ENCODE data around the gene ARL15. TPM values are rescaled to one million over a fixed set of nuclear protein-coding genes. Genes with fewer than 3 reads are reported as not detected.

ARL15 gene
- total and polyA plus RNA-seq, 9 of the 15 experiments (the other 6 are each of a cell fraction or from before 2014, with no cell fraction given), result 18.5 to 80.4 (median 57.0) TPM

GRCh38 chr5:54344653-54345052 is 34.3 kb upstream of the ARL15 start (continued):
- TF ChIP-seq, protein P1, sequence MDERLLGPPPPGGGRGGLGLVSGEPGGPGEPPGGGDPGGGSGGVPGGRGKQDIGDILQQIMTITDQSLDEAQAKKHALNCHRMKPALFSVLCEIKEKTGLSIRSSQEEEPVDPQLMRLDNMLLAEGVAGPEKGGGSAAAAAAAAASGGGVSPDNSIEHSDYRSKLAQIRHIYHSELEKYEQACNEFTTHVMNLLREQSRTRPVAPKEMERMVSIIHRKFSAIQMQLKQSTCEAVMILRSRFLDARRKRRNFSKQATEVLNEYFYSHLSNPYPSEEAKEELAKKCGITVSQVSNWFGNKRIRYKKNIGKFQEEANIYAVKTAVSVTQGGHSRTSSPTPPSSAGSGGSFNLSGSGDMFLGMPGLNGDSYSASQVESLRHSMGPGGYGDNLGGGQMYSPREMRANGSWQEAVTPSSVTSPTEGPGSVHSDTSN (CRISPR knock-in tag; IDR thresholded peaks at IDR 0.05; ENCODE audit: low read depth), result no peak
- TF ChIP-seq, protein P1 (tag; conservative IDR thresholded peaks at IDR 0.05; ENCODE audit: low read depth), result peak; percentile 90
- no peak for TF ChIP-seq ZBTB17 (CRISPR knock-in tag; IDR thresholded peaks at IDR 0.05)
- TF ChIP-seq MEF2D (tag; conservative IDR thresholded peaks at IDR 0.05; ENCODE audit: low read depth), result peak; percentile 60; the same call in 1 of the 2 replicates
- no peak for TF ChIP-seq ZNF717 (CRISPR knock-in tag; IDR thresholded peaks at IDR 0.05)
- no peak for TF ChIP-seq TSHZ1 (CRISPR knock-in tag; IDR thresholded peaks at IDR 0.05)
- TF ChIP-seq SRF (CRISPR knock-in tag; IDR thresholded peaks at IDR 0.05), result peak in 1 of 2 experiments; percentile 80; a peak in 1 of 4 replicates
- no peak for TF ChIP-seq AFF4 (CRISPR knock-in tag; IDR thresholded peaks at IDR 0.05)
- no peak for TF ChIP-seq CHCHD3 (CRISPR knock-in tag; IDR thresholded peaks at IDR 0.05)

Data from K562 (cell line).